ENCODE data around the gene DCN. TPM values are rescaled to one million over a fixed set of nuclear protein-coding genes. Genes with fewer than 3 reads are reported as not detected.

DCN gene
- total RNA-seq, 2 donors from 2014 or later: 301 to 314 TPM

DNA sequence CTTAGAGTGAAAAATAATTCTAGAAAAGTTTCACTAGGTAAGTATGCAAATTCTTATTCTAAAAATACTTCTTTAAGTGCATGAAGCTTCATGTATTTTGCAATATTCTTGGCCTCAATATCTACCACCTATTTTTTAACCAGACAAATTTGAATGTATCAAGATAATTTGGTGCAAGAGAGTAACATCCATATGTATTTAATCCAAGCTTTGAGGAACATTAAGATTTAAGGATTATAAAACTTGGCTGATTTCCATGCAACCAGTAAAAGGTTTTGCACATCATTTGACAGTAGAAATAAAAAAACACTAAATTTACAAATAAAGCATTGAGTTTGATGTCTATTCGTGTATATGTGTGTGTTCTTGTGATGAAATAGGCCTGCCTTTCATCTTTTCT, 79.0 kb downstream of the DCN start:
- Histone ChIP-seq H3K27me3 (no peaks in the 10 kb centered on the region), H3K9me3 (no peaks in the 10 kb centered on the region), H3K4me3 (no peak overlapping the region), H3K36me3 (replicated peaks in 1 of 2; ENCODE audit: insufficient read depth in 1 of 2, low read depth in 2 of 2) (no peaks in the 10 kb centered on the region), H3K4me1 (no peaks in the 10 kb centered on the region), H3K27ac (no peak overlapping the region)
- 38 to 63% methylated on average over 1 of the region's 1 CpG for WGBS, 2 donors
- no peak for ATAC-seq
- intact Hi-C loops (cut with DNase I): no loop called here
- DNase-seq: no peak
- TF ChIP-seq, protein P1, sequence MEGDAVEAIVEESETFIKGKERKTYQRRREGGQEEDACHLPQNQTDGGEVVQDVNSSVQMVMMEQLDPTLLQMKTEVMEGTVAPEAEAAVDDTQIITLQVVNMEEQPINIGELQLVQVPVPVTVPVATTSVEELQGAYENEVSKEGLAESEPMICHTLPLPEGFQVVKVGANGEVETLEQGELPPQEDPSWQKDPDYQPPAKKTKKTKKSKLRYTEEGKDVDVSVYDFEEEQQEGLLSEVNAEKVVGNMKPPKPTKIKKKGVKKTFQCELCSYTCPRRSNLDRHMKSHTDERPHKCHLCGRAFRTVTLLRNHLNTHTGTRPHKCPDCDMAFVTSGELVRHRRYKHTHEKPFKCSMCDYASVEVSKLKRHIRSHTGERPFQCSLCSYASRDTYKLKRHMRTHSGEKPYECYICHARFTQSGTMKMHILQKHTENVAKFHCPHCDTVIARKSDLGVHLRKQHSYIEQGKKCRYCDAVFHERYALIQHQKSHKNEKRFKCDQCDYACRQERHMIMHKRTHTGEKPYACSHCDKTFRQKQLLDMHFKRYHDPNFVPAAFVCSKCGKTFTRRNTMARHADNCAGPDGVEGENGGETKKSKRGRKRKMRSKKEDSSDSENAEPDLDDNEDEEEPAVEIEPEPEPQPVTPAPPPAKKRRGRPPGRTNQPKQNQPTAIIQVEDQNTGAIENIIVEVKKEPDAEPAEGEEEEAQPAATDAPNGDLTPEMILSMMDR (IDR thresholded peaks at IDR 0.05): no peak
- TF ChIP-seq POLR2A (IDR thresholded peaks at IDR 0.05): no peak

DNA sequence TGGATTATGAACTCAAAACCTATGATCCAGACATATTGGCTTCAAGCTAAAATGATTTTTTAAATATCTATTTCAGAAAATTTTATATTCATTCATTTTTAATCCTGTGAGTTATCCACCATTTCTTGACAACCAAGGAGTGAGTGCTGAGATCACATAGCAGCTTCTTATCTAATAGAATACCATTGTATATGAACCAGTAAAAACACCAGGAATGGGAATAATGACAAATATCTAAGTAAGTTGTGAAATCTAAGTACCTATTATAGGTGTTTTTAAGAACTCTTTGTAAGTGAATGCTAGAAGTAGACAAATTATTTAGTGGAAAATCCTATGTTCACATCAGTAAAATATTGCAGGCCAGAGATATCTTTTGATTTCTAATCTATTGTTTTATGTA, 79.5 kb downstream of the DCN start:
- intact Hi-C loops (cut with DNase I): no loop called here
- no peaks in the 10 kb centered on the region for H3K4me1 ChIP-seq
- ATAC-seq: no peak
- DNase-seq: no peak
- H3K9me3 ChIP-seq: no peaks in the 10 kb centered on the region
- no peak overlapping the region for H3K27ac ChIP-seq
- H3K4me3 ChIP-seq: no peak overlapping the region
- no peaks in the 10 kb centered on the region for H3K27me3 ChIP-seq
- H3K36me3 ChIP-seq (replicated peaks in 1 of 2; ENCODE audit: insufficient read depth in 1 of 2, low read depth in 2 of 2): no peaks in the 10 kb centered on the region
- TF ChIP-seq, protein P1 (IDR thresholded peaks at IDR 0.05): no peak
- no peak for TF ChIP-seq POLR2A (IDR thresholded peaks at IDR 0.05)

DNA sequence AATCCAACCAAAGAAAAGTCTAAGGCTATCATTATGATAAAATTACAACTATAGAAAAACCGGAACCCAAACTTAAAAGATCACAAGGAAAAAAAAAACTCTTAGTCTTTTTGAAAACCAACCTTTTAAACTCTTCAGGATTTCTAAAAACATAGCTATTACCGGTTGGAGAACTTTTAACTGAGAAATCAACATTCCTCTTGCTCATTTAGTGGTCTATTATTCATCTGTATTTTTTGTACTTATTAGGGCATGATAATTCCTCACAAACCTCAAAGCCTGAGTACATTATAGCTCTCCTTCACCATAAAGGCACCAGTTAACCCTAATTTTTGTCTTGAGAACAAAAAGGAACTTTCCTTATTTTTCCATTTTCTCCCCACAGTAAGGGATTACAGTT, 81.7 kb downstream of the DCN start:
- intact Hi-C loops (cut with DNase I): no loop called here

DNA sequence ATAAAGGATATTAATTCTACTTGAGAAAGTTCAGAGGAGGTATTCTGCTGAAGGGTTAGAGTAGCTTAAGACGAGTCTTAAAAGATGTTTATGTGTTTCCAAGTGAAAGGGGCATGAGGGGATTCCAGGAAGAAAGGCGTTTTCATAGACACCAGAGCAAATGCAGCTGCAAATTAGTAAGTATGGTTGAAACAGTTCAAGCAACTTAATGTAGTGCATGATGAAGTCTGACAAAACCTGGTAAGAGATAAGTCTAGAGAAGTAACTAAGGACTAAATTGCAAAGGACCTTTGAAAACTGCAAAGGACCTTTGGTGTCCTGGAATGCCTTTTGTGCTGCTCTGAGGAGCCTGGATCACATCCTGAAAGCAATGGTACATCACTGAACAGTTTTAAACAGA, 82.8 kb downstream of the DCN start:
- DNase-seq (no peak), ATAC-seq (no peak)
- Histone ChIP-seq H3K9me3 (no peaks in the 10 kb centered on the region), H3K4me3 (no peak overlapping the region), H3K27ac (no peak overlapping the region), H3K27me3 (no peaks in the 10 kb centered on the region), H3K36me3 (replicated peaks in 1 of 2; ENCODE audit: insufficient read depth in 1 of 2, low read depth in 2 of 2) (no peaks in the 10 kb centered on the region), H3K4me1 (no peaks in the 10 kb centered on the region)
- TF ChIP-seq, protein P1 (IDR thresholded peaks at IDR 0.05): no peak
- TF ChIP-seq POLR2A (IDR thresholded peaks at IDR 0.05): no peak
- intact Hi-C loops (cut with DNase I): no loop called here
- WGBS, 2 donors: 53 to 55% methylated on average over 2 of the region's 2 CpGs

More for the DNA sequence above, 81.7 kb downstream of the DCN start:
- no peaks in the 10 kb centered on the region for H3K36me3 ChIP-seq (replicated peaks in 1 of 2; ENCODE audit: insufficient read depth in 1 of 2, low read depth in 2 of 2)
- WGBS, 2 donors: 53 to 69% methylated on average over 2 of the region's 2 CpGs
- no peak overlapping the region for H3K27ac ChIP-seq
- H3K27me3 ChIP-seq: no peaks in the 10 kb centered on the region
- TF ChIP-seq, protein P1 (IDR thresholded peaks at IDR 0.05): no peak
- no peak for TF ChIP-seq POLR2A (IDR thresholded peaks at IDR 0.05)
- H3K9me3 ChIP-seq: no peaks in the 10 kb centered on the region
- DNase-seq: no peak
- no peaks in the 10 kb centered on the region for H3K4me1 ChIP-seq
- ATAC-seq: no peak
- H3K4me3 ChIP-seq: no peak overlapping the region

DNA sequence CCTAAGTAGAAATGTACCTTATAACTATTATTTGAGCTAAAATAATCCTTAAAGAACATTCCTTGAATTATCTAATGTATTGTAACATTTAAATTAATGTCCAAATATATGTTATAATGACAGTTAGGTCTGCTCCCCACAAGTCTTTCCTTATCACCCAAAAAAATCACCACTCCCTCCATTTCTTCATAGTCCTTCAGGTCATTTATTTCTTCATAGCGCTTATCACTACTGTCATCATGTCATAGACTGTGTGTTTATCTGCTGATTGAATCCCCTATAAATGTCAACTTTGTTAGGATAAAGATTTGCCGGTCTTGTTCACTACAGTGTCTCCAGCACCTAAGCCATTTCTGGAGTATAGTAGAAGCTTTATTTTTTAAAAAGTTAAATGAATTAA, 83.3 kb downstream of the DCN start:
- no peak overlapping the region for H3K27ac ChIP-seq
- TF ChIP-seq, protein P1 (IDR thresholded peaks at IDR 0.05): no peak
- TF ChIP-seq POLR2A (IDR thresholded peaks at IDR 0.05): no peak
- 36 to 41% methylated on average over 2 of the region's 2 CpGs for WGBS, 2 donors
- no peaks in the 10 kb centered on the region for H3K36me3 ChIP-seq (replicated peaks in 1 of 2; ENCODE audit: insufficient read depth in 1 of 2, low read depth in 2 of 2)
- H3K27me3 ChIP-seq: no peaks in the 10 kb centered on the region
- H3K9me3 ChIP-seq: no peaks in the 10 kb centered on the region
- no peak overlapping the region for H3K4me3 ChIP-seq
- intact Hi-C loops (cut with DNase I): no loop called here
- no peak for DNase-seq
- ATAC-seq: no peak
- no peaks in the 10 kb centered on the region for H3K4me1 ChIP-seq
